ENCODE results near the gene ISG20.

- no peak for TF ChIP-seq CTCF (IDR thresholded peaks at IDR 0.05; ENCODE audit: control extremely low read depth in 1 of 3, insufficient read depth in 1 of 3, low read depth in 1 of 3, low read length in 3 of 3)
- no peak for TF ChIP-seq ZNF274 (IDR thresholded peaks at IDR 0.05; ENCODE audit: borderline replicate concordance, extremely low read depth, low read length)
- no peak for TF ChIP-seq EP300 (IDR thresholded peaks at IDR 0.05; ENCODE audit: borderline replicate concordance in 1 of 2, low read depth in 2 of 2, low read length in 2 of 2)
- no peak for TF ChIP-seq CBX8 (IDR thresholded peaks at IDR 0.05; ENCODE audit: borderline replicate concordance, low read depth, low read length)
- TF ChIP-seq JUN (IDR thresholded peaks at IDR 0.05; ENCODE audit: low read depth, low read length): no peak
- TF ChIP-seq ATF2 (IDR thresholded peaks at IDR 0.05; ENCODE audit: low read length): no peak
- no peak for TF ChIP-seq CHD1 (IDR thresholded peaks at IDR 0.05; ENCODE audit: low read depth, low read length)
- no peak for TF ChIP-seq POLR2A (IDR thresholded peaks at IDR 0.05; ENCODE audit: control extremely low read depth in 1 of 2, low read depth in 2 of 2, low read length in 2 of 2)
- no peak for TF ChIP-seq RAD21 (IDR thresholded peaks at IDR 0.05 in 1 of 2, conservative IDR thresholded peaks at IDR 0.05 in 1 of 2; ENCODE audit: low read depth in 2 of 2, low read length in 2 of 2)
- TF ChIP-seq SIN3A (conservative IDR thresholded peaks at IDR 0.05 in 1 of 2, IDR thresholded peaks at IDR 0.05 in 1 of 2; ENCODE audit: low read depth in 1 of 2, low read length in 2 of 2): no peak
- no peak for TF ChIP-seq KDM4A (IDR thresholded peaks at IDR 0.05; ENCODE audit: low read depth, low read length, severe bottlenecking)
- TF ChIP-seq TBP (IDR thresholded peaks at IDR 0.05; ENCODE audit: low read depth, low read length): no peak
- TF ChIP-seq TEAD4 (IDR thresholded peaks at IDR 0.05; ENCODE audit: low read depth, low read length): no peak
Measured at GRCh38 chr15:88608607-88609181, 30.1 kb upstream of the ISG20 start.
